Left ventricle myocardium inferior (tissue), 1 donor: ENCODE results near the gene CAP2. TPM values are rescaled to one million over a fixed set of nuclear protein-coding genes. Genes with fewer than 3 reads are reported as not detected.

ENCODE experiments used
- DNase-seq: peaks from one replicate; pipeline ENCODE4 v3.0.0-alpha.2; 2020
- H3K27ac ChIP-seq: fragments of 200-600 bp; replicated peaks from 2 replicates; pipeline ENCODE4 v1.8.0; 2021
- H3K27me3 ChIP-seq: fragments of 200-600 bp; 2 replicates; pipeline ENCODE4 v1.8.0; 2021; ENCODE audit warnings: low read depth
- H3K36me3 ChIP-seq: fragments of 200-600 bp; 2 replicates; pipeline ENCODE4 v1.8.0; 2021
- H3K4me1 ChIP-seq: fragments of 200-600 bp; 2 replicates; pipeline ENCODE4 v1.8.0; 2021
- H3K4me3 ChIP-seq: fragments of 200-600 bp; 2 replicates; pipeline ENCODE4 v1.8.0; 2021; ENCODE audit warnings: mild to moderate bottlenecking, moderate library complexity
- H3K9me3 ChIP-seq: fragments of 200-600 bp; replicated peaks from 2 replicates; pipeline ENCODE4 v1.8.0; 2021
- intact Hi-C: fragments of 100-400 bp; cut with micrococcal nuclease; formaldehyde crosslinking; loops from one replicate; pipeline ENCODE4 v1.11.0; 2022
- total RNA-seq: library from RNA; stranded (reverse); fragmentation: NEBNext Ultra II Directional; extraction: Animal tissue kit (Norgen Biotek cat#: 25700); gene quantifications from one replicate; pipeline ENCODE4 v1.2.1, GENCODE V29; 2021
- TF ChIP-seq, protein P1 (sequence below): fragments of 200-600 bp; IDR thresholded peaks from 2 replicates; pipeline ENCODE4 v1.8.0; 2021; ENCODE audit warnings: antibody characterized with exemption, mild to moderate bottlenecking, borderline replicate concordance
- donor health status: DM: no; HTN: yes; CAD: no; lungs with severe emphysema.

The CAP2 gene
- total RNA-seq, 1 donor from 2014 or later: 149 TPM

DNA sequence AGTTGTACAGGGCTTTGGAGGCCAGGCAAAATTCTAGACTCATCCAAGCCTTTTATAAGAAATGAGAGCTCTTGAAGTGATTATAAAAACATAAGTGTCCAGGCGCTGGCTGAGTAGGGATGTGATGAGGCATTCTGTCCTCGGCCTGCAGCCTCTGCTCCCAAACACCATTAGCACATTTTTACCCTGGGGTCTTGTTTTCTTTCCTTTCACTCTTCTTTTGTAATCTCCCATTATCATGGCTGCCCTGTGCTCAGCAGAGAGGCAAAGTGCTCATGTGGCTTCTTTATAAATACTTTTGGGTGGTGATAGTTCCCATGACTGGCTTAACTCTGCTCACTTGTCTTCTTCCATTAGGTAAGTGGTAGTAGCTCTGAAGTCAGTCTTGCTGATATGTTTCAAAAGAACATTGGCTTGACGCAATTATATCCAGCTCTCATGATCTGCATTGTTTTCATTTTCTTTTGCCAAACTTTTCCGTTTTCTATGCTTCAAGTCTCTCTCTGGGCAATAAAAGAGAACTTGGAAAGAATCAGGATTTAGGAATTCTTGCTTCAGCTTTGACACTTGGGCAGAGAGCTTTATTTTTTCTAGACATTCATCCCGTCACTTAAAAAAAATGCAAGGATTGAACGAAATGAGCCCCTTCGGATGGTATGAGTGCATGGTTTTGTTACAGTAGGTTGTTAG is 61.1 kb downstream of the CAP2 start:
- intact Hi-C loops: loop anchor here (10.0 kb wide), 1 partner anchor 300 kb away; no protein-coding TSS in a partner anchor
- Histone ChIP-seq H3K4me3 (no peak overlapping the region), H3K4me1 (peaks cover 16% of the 10 kb centered on the region), H3K27me3 (no peaks in the 10 kb centered on the region), H3K36me3 (no peaks in the 10 kb centered on the region), H3K9me3 (no peaks in the 10 kb centered on the region), H3K27ac (peak overlapping the region; percentile 50)
- TF ChIP-seq, protein P1, sequence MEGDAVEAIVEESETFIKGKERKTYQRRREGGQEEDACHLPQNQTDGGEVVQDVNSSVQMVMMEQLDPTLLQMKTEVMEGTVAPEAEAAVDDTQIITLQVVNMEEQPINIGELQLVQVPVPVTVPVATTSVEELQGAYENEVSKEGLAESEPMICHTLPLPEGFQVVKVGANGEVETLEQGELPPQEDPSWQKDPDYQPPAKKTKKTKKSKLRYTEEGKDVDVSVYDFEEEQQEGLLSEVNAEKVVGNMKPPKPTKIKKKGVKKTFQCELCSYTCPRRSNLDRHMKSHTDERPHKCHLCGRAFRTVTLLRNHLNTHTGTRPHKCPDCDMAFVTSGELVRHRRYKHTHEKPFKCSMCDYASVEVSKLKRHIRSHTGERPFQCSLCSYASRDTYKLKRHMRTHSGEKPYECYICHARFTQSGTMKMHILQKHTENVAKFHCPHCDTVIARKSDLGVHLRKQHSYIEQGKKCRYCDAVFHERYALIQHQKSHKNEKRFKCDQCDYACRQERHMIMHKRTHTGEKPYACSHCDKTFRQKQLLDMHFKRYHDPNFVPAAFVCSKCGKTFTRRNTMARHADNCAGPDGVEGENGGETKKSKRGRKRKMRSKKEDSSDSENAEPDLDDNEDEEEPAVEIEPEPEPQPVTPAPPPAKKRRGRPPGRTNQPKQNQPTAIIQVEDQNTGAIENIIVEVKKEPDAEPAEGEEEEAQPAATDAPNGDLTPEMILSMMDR: no peak
- no peak for DNase-seq

DNA sequence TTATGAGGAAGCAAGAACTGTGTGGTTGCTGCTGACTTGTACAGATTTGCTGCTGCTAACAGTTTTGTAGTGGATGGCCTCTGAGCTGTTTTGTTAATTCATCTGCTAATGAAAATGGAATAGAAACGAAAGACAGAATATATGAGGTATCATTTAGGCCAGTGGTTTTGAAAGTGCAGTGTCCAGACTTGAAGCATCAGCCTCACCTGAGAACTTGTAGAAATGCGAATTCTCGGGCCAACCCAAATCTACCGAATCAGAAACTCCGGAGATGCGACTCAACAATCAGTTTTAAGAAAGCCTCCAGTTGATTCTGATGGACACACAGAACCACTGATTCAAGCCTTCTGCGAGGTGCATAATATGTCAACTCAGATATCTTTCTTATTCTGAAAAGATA is 62.5 kb downstream of the CAP2 start:
- H3K36me3 ChIP-seq: no peaks in the 10 kb centered on the region
- intact Hi-C loops: loop anchor here (10.0 kb wide), 1 partner anchor 301 kb away; no protein-coding TSS in a partner anchor
- no peak overlapping the region for H3K4me3 ChIP-seq
- peaks cover 16% of the 10 kb centered on the region for H3K4me1 ChIP-seq
- no peaks in the 10 kb centered on the region for H3K27me3 ChIP-seq
- no peak overlapping the region for H3K27ac ChIP-seq
- TF ChIP-seq, protein P1: no peak
- no peak for DNase-seq
- H3K9me3 ChIP-seq: no peaks in the 10 kb centered on the region

DNA sequence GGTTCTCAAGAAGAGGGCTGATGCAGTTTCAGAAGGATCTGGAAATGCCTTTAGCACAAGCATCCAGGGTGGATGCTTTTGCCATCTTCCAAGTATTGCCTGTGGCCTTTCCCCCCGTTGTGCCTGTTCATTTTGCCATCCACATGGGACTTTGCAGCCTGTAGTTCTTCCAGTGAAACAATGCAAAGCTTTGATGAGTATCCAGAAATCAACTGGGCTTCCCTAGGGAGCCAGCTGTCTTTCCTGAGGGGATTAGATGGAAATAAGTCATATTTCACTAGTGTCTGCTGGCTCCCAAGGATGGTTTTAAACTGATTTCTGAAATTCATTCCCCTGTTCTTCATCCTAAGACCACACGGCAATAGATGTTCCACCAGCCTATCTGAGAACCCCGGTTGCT is 63.3 kb downstream of the CAP2 start:
- H3K36me3 ChIP-seq: no peaks in the 10 kb centered on the region
- intact Hi-C loops: loop anchor here (10.0 kb wide), 1 partner anchor 302 kb away; no protein-coding TSS in a partner anchor
- TF ChIP-seq, protein P1: no peak
- no peak for DNase-seq
- peaks cover 16% of the 10 kb centered on the region for H3K4me1 ChIP-seq
- H3K27me3 ChIP-seq: no peaks in the 10 kb centered on the region
- H3K9me3 ChIP-seq: no peaks in the 10 kb centered on the region
- H3K4me3 ChIP-seq: no peak overlapping the region
- no peak overlapping the region for H3K27ac ChIP-seq

DNA sequence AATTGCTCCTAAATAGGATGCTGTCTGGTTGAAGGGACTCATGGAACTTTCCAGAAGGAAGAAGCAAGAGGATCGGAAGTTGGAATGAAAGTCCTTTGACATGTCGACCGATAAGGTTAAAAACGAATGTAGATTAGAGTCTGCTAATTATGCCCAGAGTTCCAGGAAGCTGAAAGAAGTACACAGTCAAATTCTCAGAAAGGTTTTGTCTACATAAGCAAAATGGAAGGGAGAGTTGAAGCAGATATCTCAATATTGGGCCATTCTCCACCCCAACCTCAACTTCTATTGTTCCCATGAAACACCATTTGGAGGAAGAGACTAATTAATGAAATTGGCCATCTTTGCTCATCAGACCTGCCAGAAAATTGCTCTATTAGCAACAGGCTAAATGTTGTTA is 64.0 kb downstream of the CAP2 start:
- no peaks in the 10 kb centered on the region for H3K36me3 ChIP-seq
- no peak overlapping the region for H3K27ac ChIP-seq
- no peak for DNase-seq
- H3K4me1 ChIP-seq: peaks cover 16% of the 10 kb centered on the region
- no peak overlapping the region for H3K4me3 ChIP-seq
- TF ChIP-seq, protein P1: no peak
- intact Hi-C loops: loop anchor here (10.0 kb wide), 1 partner anchor 303 kb away; no protein-coding TSS in a partner anchor
- no peaks in the 10 kb centered on the region for H3K27me3 ChIP-seq
- H3K9me3 ChIP-seq: no peaks in the 10 kb centered on the region

DNA sequence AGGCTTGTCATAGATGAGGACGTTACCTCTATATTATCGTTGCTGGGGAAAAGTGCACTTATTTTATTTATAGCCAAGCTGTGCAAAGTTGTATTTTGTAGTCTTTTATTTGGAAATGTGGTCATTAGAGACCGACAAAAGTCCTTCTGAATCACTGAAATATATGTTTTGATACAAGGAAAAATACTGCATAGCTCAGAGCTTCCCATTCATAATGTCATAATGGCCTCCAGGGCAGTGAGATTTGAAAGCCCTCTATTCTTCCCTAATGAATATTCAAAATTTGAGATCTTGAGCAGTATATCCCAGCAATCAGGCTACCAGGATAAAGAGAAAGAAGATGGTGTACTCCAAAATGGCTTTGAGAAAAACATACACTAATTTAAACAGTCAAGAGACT is 64.6 kb downstream of the CAP2 start:
- no peaks in the 10 kb centered on the region for H3K36me3 ChIP-seq
- no peaks in the 10 kb centered on the region for H3K27me3 ChIP-seq
- intact Hi-C loops: loop anchor here (10.0 kb wide), 1 partner anchor 303 kb away; no protein-coding TSS in a partner anchor
- peaks cover 16% of the 10 kb centered on the region for H3K4me1 ChIP-seq
- no peaks in the 10 kb centered on the region for H3K9me3 ChIP-seq
- no peak overlapping the region for H3K4me3 ChIP-seq
- no peak for DNase-seq
- TF ChIP-seq, protein P1: no peak
- H3K27ac ChIP-seq: no peak overlapping the region
